CD4-positive, alpha-beta T cell (primary cell): Measurements from ENCODE around the gene ACVR2B. TPM values are rescaled to one million over a fixed set of nuclear protein-coding genes. Genes with fewer than 3 reads are reported as not detected.
A peak's percentile ranks its signal among the peaks of the same experiment; 100 is the strongest.

Experiments
- ATAC-seq: fragments of 200-7000 bp; cut with Tn5 transposase; one replicate; pipeline ENCODE4 v1.10.0; 2022; ENCODE audit warnings: mild to moderate bottlenecking; ENCODE audit not compliant: poor library complexity
- CTCF ChIA-PET: fragments of 350-600 bp; sonication (Branson Sonifier 250); formaldehyde crosslinking; loops from one replicate; lab custom pipeline; 2021; ENCODE audit warnings: antibody characterized with exemption, inconsistent platforms; lab: Charles Lee
- POLR2A ChIA-PET: fragments of 350-600 bp; sonication (Branson Sonifier 250); formaldehyde crosslinking; loops from one replicate; lab custom pipeline; 2021; ENCODE audit warnings: antibody characterized with exemption, inconsistent platforms; lab: Charles Lee
- DNase-seq, 14 experiments: peaks; one replicate each; pipeline ENCODE4 v3.0.0-alpha.2; 2013 to 2020; ENCODE audit warnings: mixed read lengths in 2 of 14
- H3K27ac ChIP-seq, 2 donors: one replicate each; pipeline versions ENCODE4 v1.5.1 to v1.7.0; 2013; ENCODE audit warnings: low read length in 2 of 2, low read depth in 1 of 2, mild to moderate bottlenecking in 1 of 2
- H3K27me3 ChIP-seq, 2 experiments: 1 replicate in 1 of 2; 2 replicates in 1 of 2; pipeline versions ENCODE4 v1.6.1 to v1.7.0; 2013; ENCODE audit warnings: low read length in 2 of 2, control low read depth in 1 of 2, mild to moderate bottlenecking in 1 of 2, moderate library complexity in 1 of 2; ENCODE audit not compliant: insufficient read depth in 2 of 2, control insufficient read depth in 1 of 2
- H3K36me3 ChIP-seq: one replicate; pipeline ENCODE4 v1.6.1; 2013; ENCODE audit warnings: low read length, control low read depth; ENCODE audit not compliant: insufficient read depth
- H3K4me1 ChIP-seq: one replicate; pipeline ENCODE4 v1.6.1; 2013; ENCODE audit warnings: low read length, control low read depth; ENCODE audit not compliant: insufficient read depth
- H3K4me3 ChIP-seq: one replicate; pipeline ENCODE4 v1.5.1; 2013; ENCODE audit warnings: mild to moderate bottlenecking, low read length, moderate library complexity
- H3K9me3 ChIP-seq, 2 experiments: 1 replicate in 1 of 2; 2 replicates in 1 of 2; pipeline versions ENCODE4 v1.6.1 to v1.7.0; 2013; ENCODE audit warnings: low read length in 2 of 2, mild to moderate bottlenecking in 2 of 2, control low read depth in 1 of 2, moderate library complexity in 1 of 2; ENCODE audit not compliant: control insufficient read depth in 1 of 2, insufficient read depth in 1 of 2
- H3K27ac Mint-ChIP-seq: one replicate; pipeline ENCODE4 v1.8.0; 2020; ENCODE audit warnings: mixed read lengths
- H3K27me3 Mint-ChIP-seq: one replicate; pipeline ENCODE4 v1.8.0; 2021; ENCODE audit warnings: mixed read lengths
- H3K36me3 Mint-ChIP-seq: one replicate; pipeline ENCODE4 v1.8.0; 2021; ENCODE audit warnings: low read depth, mixed read lengths
- H3K4me1 Mint-ChIP-seq: one replicate; pipeline ENCODE4 v1.8.0; 2021; ENCODE audit warnings: low read depth, mixed read lengths
- H3K4me3 Mint-ChIP-seq: one replicate; pipeline ENCODE4 v1.8.0; 2020; ENCODE audit warnings: mild to moderate bottlenecking, mixed read lengths
- H3K9me3 Mint-ChIP-seq: one replicate; pipeline ENCODE4 v1.8.0; 2020; ENCODE audit warnings: mixed read lengths
- intact Hi-C, 2 experiments: fragments of 100-400 bp; cut with DNase I in 1 of 2; cut with micrococcal nuclease in 1 of 2; formaldehyde crosslinking; loops; one replicate each; pipeline versions ENCODE4 v1.15.1 to v1.9.0; 2023 to 2025; cut with DNase I, micrococcal nuclease
- total RNA-seq, 174 experiments: library from RNA in 2 of 174; stranded (reverse) in 2 of 174; gene quantifications; one replicate each; pipeline ENCODE4 v1.2.3 and lab custom pipeline; 2021 to 2026
- TF ChIP-seq, protein P1 (sequence below): fragments of 200-600 bp; IDR thresholded peaks from one replicate; pipeline ENCODE4 v1.8.0; 2022; ENCODE audit warnings: antibody characterized with exemption, mild to moderate bottlenecking

Gene ACVR2B
- total RNA-seq, 2 experiments from 2014 or later = 3.6 to 4.3 TPM

DNA sequence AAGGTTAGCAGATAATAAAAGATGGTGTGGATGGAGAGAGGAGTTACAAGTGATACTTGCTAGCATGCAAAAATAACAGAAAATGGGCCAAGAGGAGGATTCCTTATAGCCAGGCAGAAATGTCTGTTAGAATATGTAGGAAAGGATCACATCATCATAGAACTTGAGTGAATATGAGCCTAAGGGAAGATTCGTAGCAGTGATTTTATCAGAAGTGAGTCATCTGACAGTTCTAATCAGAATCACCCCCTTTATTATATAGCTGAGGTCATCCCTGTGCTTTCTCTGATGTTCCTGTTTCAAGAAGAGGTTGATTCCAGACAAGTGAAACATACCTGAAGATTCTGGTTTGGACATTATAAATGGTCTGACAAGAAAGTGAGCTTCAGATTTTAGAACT, 65.3 kb downstream of the ACVR2B start:
- ChIA-PET POLR2A (interaction anchor here (0.6 to 1.2 kb wide), 4 partner anchors 22 to 1526 kb away, joined by 3 read pairs; partner anchors contain the start of genes ACAA1 and MLH1), CTCF (interaction anchor here (1.0 to 1.9 kb wide), 2 partner anchors 133 to 512 kb away, joined by 3 to 10 read pairs; no protein-coding TSS in a partner anchor)
- H3K36me3 Mint-ChIP-seq = peaks cover 26% of the 10 kb centered on the region
- Histone ChIP-seq H3K9me3 (no peaks in the 10 kb centered on the region), H3K36me3 (peaks cover 16% of the 10 kb centered on the region), H3K4me1 (peaks cover 16% of the 10 kb centered on the region), H3K4me3 (no peak overlapping the region), H3K27me3 (no peaks in the 10 kb centered on the region), H3K27ac (peak overlapping the region in 1 of 2 donors; percentile 0)
- ATAC-seq = no peak
- TF ChIP-seq, protein P1, sequence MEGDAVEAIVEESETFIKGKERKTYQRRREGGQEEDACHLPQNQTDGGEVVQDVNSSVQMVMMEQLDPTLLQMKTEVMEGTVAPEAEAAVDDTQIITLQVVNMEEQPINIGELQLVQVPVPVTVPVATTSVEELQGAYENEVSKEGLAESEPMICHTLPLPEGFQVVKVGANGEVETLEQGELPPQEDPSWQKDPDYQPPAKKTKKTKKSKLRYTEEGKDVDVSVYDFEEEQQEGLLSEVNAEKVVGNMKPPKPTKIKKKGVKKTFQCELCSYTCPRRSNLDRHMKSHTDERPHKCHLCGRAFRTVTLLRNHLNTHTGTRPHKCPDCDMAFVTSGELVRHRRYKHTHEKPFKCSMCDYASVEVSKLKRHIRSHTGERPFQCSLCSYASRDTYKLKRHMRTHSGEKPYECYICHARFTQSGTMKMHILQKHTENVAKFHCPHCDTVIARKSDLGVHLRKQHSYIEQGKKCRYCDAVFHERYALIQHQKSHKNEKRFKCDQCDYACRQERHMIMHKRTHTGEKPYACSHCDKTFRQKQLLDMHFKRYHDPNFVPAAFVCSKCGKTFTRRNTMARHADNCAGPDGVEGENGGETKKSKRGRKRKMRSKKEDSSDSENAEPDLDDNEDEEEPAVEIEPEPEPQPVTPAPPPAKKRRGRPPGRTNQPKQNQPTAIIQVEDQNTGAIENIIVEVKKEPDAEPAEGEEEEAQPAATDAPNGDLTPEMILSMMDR = no peak
- intact Hi-C loops = no loop called here
- H3K4me1 Mint-ChIP-seq = peaks cover 40% of the 10 kb centered on the region
- DNase-seq = no peak
- H3K9me3 Mint-ChIP-seq = no peaks in the 10 kb centered on the region
- H3K27me3 Mint-ChIP-seq = no peaks in the 10 kb centered on the region
- no peak overlapping the region for H3K4me3 Mint-ChIP-seq
- H3K27ac Mint-ChIP-seq = peak overlapping the region; percentile 74

- intact Hi-C loops = loop anchor here (2.0 to 10.0 kb wide), 3 partner anchors 21 to 768 kb away; no protein-coding TSS in a partner anchor
- peaks cover 20% of the 10 kb centered on the region for H3K36me3 ChIP-seq
- peak overlapping the region; percentile 0 to 27 for H3K27ac ChIP-seq
- ChIA-PET CTCF (interaction anchor here (1.0 to 2.7 kb wide), 4 partner anchors 23 to 511 kb away, joined by 3 to 24 read pairs (median 6); partner anchors contain the start of gene EXOG), POLR2A (interaction anchor here (1.0 to 1.2 kb wide), 4 partner anchors 23 to 1526 kb away, joined by 3 to 4 read pairs (median 3); partner anchors contain the start of gene MLH1)
- DNase-seq (peak in 9 of 14 experiments; percentile 5 to 82 (median 13)), ATAC-seq (peak; percentile 81)
- peak overlapping the region; percentile 74 for H3K27ac Mint-ChIP-seq
- peaks cover 27% of the 10 kb centered on the region for H3K36me3 Mint-ChIP-seq
- H3K4me3 Mint-ChIP-seq = peak overlapping the region; percentile 61
- H3K4me1 Mint-ChIP-seq = peaks cover 40% of the 10 kb centered on the region
- H3K9me3 Mint-ChIP-seq = no peaks in the 10 kb centered on the region
- no peak overlapping the region for H3K4me3 ChIP-seq
- H3K27me3 Mint-ChIP-seq = no peaks in the 10 kb centered on the region
- no peaks in the 10 kb centered on the region for H3K9me3 ChIP-seq
- no peaks in the 10 kb centered on the region for H3K27me3 ChIP-seq
- peaks cover 16% of the 10 kb centered on the region for H3K4me1 ChIP-seq
- TF ChIP-seq, protein P1 = no peak
Observed at GRCh38 chr3:38519651-38520050, 66.0 kb downstream of the ACVR2B start.

GRCh38 chr3:38521391-38521987, 67.8 kb downstream of the ACVR2B start:
- Histone ChIP-seq H3K4me3 (no peak overlapping the region), H3K9me3 (no peaks in the 10 kb centered on the region), H3K27me3 (no peaks in the 10 kb centered on the region), H3K36me3 (peaks cover 31% of the 10 kb centered on the region), H3K4me1 (peaks cover 16% of the 10 kb centered on the region), H3K27ac (no peak overlapping the region)
- Mint-ChIP-seq H3K9me3 (no peaks in the 10 kb centered on the region), H3K4me1 (peaks cover 40% of the 10 kb centered on the region), H3K36me3 (peaks cover 43% of the 10 kb centered on the region), H3K27me3 (no peaks in the 10 kb centered on the region), H3K27ac (peak overlapping the region; percentile 57), H3K4me3 (no peak overlapping the region)
- ATAC-seq (peak; percentile 69), DNase-seq (peak; percentile 41 to 82 (median 54))
- POLR2A ChIA-PET = interaction anchor here (0.5 to 2.2 kb wide), 7 partner anchors 25 to 1529 kb away, joined by 3 to 8 read pairs (median 4); partner anchors contain the start of genes EPM2AIP1 and EXOG
- CTCF ChIA-PET = interaction anchor here (0.5 to 2.7 kb wide), 20 partner anchors 8 to 886 kb away, joined by 3 to 29 read pairs (median 4); partner anchors contain the start of genes EXOG and XYLB
- intact Hi-C loops = loop anchor here (1.0 to 10.0 kb wide), 5 partner anchors 23 to 766 kb away; no protein-coding TSS in a partner anchor
- TF ChIP-seq, protein P1 = peak; percentile 93
